Stimulated activated CD8-positive, alpha-beta memory T cell treated with anti-CD3 and anti-CD28 coated beads, Interleukin-15, amount 100 ng/mL, for 48 hours (primary cell): ENCODE data around the gene ATP8B3.

Source experiments
- DNase-seq, 2 donors: peaks; one replicate each; pipeline ENCODE4 v3.0.0-alpha.2; 2020; ENCODE audit warnings: low read depth in 2 of 2

Gene ATP8B3

GRCh38 chr19:1796395-1797142, 15.5 kb downstream of the ATP8B3 start:
- no peak for DNase-seq

GRCh38 chr19:1794424-1795172, 17.5 kb downstream of the ATP8B3 start:
- DNase-seq = no peak

- no peak for DNase-seq
Measured at GRCh38 chr19:1791879-1792278, 20.2 kb downstream of the ATP8B3 start.

- DNase-seq = no peak
Measured at GRCh38 chr19:1790054-1790792, 21.9 kb downstream of the ATP8B3 start.

- no peak for DNase-seq
Measured at GRCh38 chr19:1789261-1790041, 22.6 kb downstream of the ATP8B3 start.

GRCh38 chr19:1787116-1787515, 25.0 kb downstream of the ATP8B3 start:
- no peak for DNase-seq

- DNase-seq = no peak
Measured at GRCh38 chr19:1786668-1787067, 25.4 kb downstream of the ATP8B3 start.

- DNase-seq = no peak
Measured at GRCh38 chr19:1785310-1785709, 26.8 kb downstream of the ATP8B3 start.

- DNase-seq = no peak
Measured at GRCh38 chr19:1783874-1784273, 28.2 kb downstream of the ATP8B3 start.

GRCh38 chr19:1783354-1783753, 28.7 kb downstream of the ATP8B3 start:
- DNase-seq = no peak

- no peak for DNase-seq
Measured at GRCh38 chr19:1782521-1782920, 29.6 kb downstream of the ATP8B3 start.

GRCh38 chr19:1780272-1780958, 31.7 kb downstream of the ATP8B3 start:
- no peak for DNase-seq

- DNase-seq = no peak
Measured at GRCh38 chr19:1779574-1779973, 32.5 kb downstream of the ATP8B3 start.

GRCh38 chr19:1777149-1777548, 34.9 kb downstream of the ATP8B3 start:
- DNase-seq = no peak

GRCh38 chr19:1776606-1777147, 35.4 kb downstream of the ATP8B3 start:
- no peak for DNase-seq

GRCh38 chr19:1775951-1776605, 36.0 kb downstream of the ATP8B3 start:
- DNase-seq = no peak

GRCh38 chr19:1774989-1775772, 36.9 kb downstream of the ATP8B3 start:
- DNase-seq = no peak

- no peak for DNase-seq
Measured at GRCh38 chr19:1773184-1773583, 38.9 kb downstream of the ATP8B3 start.

- no peak for DNase-seq
Measured at GRCh38 chr19:1770866-1771576, 41.1 kb downstream of the ATP8B3 start.
